ENCODE results near the gene OR51F2.
"Not testable (repeated sequence)": the region's sequence is repeated elsewhere in the genome, so short reads cannot be mapped to it uniquely, and the experiment has no call there.

OR51F2 gene, protein sequence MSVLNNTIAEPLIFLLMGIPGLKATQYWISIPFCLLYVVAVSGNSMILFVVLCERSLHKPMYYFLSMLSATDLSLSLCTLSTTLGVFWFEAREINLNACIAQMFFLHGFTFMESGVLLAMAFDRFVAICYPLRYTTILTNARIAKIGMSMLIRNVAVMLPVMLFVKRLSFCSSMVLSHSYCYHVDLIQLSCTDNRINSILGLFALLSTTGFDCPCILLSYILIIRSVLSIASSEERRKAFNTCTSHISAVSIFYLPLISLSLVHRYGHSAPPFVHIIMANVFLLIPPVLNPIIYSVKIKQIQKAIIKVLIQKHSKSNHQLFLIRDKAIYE

DNA sequence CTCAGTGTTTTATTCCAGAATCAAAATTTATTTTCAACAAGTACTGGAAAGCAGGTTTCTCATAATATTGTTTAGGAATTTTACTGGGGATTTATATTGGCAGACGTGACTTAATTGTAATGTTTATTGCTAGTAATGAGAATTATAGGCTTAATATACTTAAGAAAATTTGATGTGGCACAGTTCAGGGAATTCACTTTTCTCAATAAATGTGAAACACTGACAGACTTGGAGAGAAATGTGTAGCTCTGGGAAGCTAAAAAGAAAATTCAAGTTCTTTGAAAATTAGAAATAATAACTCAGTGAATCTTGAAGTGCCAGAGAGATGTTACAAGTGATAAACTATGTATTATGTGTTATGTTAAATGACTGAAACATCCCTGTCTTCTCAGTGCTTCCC, at the start of gene OR51F2:
OR51F2 (plus strand) TSS at position 301 of the 400 bp plus-strand sequence. CDS start 101 bp downstream, outside the sequence.
- no peak for DNase-seq

DNA sequence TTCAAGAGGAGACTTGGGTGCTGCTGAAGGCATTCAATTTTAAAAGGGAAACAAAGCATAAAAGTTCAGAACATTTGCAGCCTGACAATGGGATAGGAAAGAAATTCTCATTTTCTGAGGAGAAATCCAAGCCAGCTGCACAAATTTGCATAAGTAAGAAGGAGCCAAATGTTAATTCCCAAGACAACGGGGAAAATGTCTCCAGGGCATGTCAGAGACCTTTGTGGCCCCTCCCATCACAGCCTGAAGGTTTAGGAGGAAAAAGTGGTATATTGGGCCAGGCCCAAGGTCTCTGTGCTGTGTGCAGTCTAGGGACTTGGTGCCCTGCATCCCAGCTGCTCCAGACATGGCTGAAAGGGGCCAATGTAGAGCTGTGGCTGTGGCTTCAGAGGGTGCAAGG, 38.7 kb upstream of the OR51F2 start:
- no peak for DNase-seq

DNA sequence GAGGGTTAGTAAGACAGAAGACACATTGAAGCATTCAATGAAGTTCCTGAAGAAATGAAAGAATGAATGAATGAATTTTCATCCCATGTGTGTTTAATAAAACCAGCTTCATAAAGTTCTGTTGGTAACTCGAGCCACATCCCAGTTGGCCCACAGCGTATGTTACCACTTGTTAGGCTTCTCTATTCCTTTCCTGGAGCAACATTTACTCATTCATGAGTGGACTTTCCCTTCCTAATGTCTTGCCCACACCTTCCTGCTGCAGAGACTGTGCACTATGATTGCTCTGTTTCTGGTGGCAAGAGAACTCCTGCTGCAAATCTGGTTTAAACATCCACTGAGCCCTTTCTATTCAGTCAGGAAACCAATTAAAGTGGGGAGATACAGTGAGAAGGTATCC, 23.9 kb upstream of the OR51F2 start:
- no peak for DNase-seq

DNA sequence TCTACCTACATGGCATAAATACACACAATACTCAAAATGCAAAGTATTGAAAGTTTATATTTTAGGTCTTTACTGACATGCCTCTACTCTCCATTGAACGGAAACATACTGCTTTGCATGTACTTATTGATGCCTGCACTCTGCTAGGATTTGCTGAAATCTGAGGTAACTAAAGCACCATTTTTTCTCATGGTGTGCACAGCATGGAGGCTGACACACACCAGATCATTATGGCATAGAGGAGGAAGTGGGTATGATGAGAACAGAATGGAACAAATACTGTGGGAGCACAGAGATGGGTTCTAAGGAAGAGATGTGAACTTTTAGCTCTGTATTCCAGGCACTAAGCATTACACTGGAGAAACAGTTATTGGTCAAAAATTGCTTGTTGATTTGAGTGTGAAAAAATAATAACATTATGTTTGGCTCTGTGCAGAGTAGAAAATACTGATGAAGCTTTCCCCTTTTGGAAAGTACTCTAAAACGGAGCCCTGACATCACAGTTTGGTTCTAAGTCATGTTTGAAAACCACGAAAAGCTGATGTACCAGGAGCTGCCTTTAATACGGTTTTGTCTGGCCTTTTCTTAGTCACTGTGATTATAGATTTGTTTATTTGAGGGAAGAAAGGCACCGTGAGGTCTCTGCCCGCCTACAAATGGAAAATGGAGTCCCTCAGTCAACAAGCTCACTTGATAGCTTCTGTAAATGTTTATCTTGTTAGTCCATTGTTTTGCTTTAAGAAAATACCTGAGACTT, 22.5 kb upstream of the OR51F2 start:
- DNase-seq = no peak

DNA sequence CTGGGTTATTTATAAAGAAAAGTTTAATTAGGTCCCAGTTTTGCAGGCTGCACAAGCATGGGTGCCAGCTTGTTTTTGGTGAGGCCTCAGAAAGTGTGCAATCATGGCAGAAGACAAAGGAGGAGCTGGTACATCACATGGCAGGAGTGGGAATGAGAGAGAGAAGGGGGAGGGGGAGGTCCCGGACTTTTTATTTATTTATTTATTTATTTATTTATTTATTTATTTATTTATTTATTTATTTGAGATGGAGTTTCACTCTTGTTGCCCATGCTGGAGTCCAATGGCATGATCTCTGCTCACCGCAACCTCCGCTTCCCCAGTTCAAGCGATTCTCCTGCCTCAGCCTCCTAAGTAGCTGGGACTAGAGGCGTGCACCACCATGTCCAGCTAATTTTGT, 19.8 kb upstream of the OR51F2 start:
- not testable (repeated sequence) for DNase-seq

DNA sequence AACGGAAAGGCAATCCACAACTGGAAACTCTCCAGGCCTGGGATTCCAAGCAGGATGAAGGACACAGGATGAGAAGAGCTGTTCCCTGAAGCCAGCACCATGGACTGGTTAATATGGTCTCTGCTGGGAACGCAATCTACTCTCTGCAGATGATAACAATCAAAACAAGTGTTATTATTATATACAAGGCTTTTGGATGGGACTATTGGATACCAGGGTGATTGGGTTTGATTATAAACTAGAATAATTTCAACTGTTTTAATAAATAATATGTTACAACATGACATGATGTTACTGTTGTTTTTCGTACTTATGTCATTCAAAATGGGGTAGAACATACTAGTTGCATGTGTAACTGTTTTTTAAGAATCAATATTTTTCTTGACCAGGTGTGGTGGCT, 16.8 kb upstream of the OR51F2 start, which contains the start of gene OR52R1:
OR52R1 (minus strand) TSS at position 101 of the 400 bp plus-strand sequence; CDS start at position 101, 0 bp downstream.
- no peak for DNase-seq

DNA sequence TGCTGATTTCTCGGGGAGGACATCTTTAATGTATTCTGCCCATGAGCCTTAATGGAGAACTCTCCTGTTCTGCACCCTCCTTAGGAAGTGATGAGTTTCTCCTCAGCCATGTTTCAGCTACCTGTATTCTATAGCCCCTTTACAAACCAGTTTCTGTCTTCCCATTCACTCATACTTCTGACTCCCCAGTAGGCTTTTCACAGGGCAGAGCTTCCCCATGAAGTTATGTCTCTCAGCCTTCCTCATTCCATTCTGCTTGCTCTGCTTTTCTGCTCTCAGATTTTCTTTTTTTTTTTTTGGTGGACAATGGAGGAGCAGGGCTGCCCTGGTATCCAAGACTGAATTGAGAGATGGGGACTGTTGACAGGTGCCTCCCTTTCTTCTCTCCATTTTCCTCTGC, 12.6 kb upstream of the OR51F2 start:
- no peak for DNase-seq

DNA sequence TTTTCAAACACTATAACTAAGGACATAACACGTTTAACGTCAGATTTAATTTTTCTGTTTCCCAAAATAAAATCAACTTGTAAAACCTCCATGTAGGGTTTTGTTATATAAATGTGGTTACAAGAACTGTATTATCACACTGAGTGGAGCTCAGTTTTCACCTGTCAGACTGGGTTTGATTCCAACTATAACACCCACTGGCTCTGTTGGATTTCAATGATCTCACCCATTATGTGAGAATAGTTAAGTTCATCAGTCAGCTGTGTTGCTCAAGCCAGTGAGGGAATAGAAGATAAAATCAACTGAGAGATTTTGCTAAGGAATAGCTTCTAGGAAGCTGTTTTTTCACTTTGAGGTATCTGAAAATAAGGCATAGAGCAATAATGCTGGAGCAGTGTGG, 11.9 kb upstream of the OR51F2 start:
- DNase-seq = no peak

DNA sequence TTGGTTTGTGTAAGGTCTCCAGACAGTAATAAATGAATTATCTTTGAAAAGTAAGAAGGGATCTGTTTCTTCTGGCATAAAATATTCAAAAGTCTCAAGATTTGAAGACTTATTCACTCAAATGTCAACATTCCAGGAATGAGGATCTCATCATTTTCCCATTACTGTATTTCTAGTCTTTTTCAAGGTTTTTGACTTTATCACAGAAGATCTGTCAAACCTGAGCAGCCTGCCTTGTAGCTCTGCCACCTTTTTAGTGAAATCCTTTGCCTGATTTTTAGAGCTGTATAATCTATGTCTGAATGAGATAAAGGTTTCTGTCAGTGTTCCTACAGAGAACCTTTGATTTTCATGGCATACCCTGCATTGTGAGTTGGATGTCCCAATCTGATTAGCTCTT, 4.0 kb downstream of the OR51F2 start:
- DNase-seq = no peak

DNA sequence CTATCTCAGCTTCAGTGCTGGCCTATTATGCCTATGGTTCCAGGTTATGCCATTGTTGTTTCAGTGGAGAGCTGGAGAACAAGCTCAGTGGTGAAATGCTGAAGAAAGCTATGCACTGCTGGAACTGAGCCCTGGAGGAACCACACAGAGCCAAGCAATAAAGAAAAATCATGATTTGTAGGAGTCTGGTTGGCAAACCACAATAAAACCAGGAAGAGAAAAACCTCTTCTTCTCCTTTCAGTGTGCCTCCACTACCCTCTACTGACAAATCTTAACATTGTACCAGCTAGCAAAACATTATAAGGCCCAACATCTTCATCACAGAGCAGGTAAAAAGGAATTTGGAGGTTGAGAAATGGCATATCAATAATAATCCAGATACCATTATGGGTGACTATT, 5.3 kb downstream of the OR51F2 start:
- DNase-seq = no peak

DNA sequence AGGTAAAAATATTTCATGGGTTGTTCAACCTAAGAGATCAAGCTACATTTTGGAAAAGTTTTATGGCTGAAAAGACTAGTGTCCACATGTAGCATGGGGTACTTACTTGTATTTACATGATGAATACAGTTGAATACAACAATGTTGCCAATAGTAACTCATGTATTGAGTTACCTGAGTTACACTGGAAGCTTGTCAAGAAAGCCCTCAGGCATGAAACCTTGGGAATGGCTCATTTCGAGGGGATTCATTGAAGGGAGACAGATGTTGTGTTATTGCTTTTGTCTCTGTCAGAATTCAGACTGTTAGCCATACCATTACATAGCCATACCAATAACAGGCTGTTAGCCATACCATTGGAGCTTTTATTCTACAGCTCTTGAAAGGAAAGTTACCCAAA, 9.2 kb downstream of the OR51F2 start:
- no peak for DNase-seq

DNA sequence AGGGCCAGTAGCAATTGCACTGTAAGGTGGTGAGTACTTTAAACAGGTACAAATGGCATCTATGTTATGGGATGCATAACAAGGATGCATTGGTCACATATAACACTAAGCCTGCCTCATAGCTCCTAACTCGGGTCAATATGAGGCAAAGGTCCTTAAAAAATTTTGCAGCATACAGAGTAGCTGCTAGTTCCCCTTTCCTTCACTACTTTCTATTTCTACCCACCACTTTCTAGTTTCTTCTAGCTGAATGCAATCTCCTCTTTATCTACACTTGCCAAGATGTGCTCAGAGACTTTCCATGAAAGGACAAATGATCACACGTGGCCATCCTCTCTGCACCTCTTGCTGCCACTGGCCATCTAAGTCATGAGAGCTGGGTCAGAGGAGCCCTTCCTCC, 9.8 kb downstream of the OR51F2 start:
- DNase-seq = no peak

DNA sequence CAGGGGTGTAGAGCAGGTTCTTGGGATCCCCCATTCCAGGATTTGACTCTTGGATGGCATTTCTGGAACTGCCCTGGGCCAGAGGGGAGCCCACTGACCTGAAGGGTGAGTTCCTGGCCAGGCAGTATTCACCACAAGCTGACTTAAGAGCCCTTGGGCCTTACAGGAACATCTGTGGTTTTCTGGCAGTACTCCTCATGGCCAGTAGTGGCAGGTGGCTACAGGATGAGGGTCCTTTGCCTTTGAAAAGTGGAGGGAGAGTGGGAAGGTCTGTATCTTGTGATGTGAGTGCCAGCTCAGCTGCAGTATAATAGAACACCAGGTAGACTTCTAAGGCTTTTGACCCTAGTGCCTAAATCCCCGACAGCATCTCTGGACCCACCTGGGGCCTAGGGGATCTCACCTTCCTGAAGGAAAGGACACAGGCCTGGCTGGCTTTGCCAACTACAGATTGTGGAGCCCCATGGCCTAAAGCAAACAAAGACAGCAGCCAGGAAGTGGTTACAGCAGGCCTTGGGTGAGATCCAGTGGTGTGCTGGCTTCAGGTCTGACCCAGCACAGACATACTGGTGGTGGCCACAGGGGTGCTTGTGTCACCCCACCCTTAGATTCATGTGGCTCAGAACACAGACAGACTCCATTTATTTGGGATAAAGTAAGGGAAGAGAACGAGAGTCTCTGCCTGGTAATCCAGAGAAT, 18.9 kb downstream of the OR51F2 start:
- DNase-seq = no peak

DNA sequence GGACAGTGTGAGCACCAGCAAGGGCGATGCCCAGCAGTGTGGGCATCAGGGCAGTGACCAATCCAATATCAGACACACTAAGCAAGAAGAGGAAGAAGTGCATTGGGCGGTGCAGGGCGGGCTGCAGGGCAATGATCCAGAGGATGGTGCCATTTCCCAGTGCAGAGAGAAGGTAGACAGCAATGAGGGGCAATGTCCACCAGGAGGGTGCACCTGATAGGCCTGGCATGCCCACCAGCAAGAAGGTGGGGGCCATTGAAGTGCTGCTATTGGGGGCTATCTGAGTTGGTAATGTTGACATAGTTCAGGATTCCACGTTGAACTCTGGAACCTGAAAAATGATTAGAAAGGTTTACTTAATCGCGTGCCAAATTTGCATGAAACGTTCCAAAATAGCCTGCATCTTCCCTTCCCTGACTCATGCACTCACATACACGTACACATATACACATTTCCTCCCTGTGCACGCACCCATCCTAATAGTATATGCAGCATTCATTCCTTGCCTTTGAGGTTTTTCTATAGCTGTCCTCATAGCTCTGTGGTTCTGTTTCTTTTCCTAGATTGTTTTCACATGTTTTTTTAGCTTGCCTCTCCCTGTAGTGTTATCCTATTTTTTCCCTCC, 27.9 kb downstream of the OR51F2 start, which contains the start of gene OR51S1:
OR51S1 (minus strand) TSS at position 301 of the 625 bp plus-strand sequence; CDS start at position 301, 0 bp downstream.
- no peak for DNase-seq

DNA sequence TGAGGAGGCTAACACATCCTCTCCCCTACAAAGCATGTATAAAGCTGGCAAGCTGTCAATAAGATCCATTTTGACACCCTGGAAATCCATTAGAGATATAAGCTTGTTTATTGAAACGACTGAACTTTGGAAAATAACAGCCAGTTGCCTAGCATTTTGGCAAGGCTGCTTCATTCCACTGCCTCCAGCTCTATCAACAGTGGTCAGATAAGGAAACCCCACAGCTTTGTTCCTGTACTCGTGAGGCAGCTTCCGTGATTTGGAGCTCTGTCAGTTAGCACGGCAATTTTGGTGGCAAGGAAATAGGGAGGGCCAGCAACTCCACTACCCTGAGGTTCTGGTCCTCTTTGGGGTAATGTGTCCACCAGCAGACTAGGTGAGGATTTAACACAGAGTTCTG, 29.9 kb downstream of the OR51F2 start:
- DNase-seq = no peak

DNA sequence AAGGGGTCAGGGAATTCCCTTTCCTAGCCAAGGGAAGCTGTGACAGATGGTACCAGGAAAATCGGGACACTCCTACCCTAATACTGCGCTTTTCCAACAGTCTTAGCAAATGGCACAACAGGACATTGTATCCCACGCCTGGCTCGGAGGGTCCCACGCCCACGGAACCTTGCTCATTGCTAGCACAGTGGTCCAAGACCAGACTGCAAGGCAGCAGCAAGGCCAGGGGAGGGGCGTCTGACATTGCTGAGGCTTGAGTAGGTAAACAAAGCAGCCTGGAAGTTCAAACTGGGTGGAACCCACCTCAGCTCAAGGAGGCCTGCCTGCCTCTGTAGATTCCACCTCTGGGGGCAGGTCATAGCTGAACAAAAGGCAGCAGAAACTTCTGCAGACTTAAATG, 33.2 kb downstream of the OR51F2 start:
- not testable (repeated sequence) for DNase-seq

DNA sequence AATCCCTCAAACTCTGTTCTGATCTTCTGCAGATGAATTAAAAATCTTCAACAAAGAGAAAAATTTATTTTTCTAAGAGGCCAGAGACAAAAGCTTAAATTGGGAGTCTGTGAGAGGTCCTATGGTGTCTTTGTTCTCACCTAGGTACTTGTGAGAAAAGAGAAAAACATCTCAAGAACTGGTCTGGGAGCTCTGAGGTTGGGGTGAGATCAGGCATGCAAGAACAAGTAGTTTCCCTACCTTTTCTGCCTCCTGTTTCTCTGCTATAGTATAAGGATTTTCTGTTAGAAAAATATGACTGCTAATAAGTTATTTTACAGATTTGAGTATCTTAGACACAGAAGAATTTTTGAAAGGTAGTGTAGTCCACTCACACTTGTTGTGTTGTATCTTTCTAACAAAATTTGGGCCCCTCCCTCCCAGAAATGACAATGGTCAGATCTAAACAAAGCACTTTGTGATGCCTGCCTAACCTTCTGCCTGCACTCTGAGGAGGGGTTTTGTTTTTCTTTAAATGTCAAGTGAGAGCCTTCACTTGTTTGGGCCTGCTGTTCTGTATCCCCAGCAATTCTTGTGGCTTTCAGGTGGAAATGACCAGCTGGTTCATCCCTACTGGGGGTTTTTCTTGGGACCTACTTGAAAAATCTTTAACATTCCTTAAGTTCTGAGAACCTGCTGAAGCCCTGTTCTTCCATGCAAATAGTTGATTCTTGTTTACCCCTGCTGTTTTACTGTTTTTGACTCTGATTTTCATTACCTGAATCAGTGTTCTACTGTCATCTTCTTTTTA, 41.5 kb downstream of the OR51F2 start:
- no peak for DNase-seq

DNA sequence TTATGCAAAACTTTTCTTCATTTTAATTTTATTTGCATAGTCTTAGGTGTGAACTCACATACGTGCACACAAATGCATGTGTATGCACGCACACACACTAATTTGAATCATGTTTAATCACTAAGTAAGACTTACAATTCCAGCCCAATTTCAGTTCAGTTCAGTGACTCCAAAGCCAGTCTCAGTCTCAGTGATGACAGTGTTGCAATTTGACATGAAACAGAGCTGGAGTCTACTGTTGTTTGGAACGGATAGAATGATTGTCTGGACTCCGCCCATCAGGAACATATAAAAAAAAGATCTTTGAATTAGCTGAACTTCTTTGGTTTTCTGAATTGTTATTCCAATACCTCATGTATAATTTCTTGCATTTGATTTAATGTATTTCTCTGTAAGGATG, 42.8 kb downstream of the OR51F2 start:
- no peak for DNase-seq

DNA sequence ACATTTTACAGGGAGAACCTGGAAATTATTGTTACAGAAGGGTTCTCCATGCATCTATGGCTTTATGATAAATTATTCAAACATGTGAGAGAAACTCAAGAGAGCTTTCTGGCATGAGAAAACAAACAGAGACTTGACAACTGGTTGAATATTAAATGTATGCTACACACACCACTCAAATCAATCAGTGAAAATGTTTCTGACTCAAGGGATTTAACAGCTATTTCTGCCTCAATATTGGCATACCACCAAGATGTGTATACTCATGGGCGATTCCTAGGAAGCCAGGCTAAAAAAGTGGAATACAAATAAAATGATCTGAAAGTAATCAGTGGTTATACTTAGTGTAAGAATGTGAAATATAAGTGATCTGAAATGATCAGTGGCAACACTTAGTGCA, 44.7 kb downstream of the OR51F2 start:
- DNase-seq = no peak
